Subcutaneous adipose tissue (tissue), 4 donors: ENCODE measurements around the gene POLR1E. TPM values are rescaled to one million over a fixed set of nuclear protein-coding genes. Genes with fewer than 3 reads are reported as not detected.

Source experiments
- CTCF ChIP-seq: fragments of 450-650 bp; IDR thresholded peaks from one replicate; pipeline ENCODE4 v1.5.1; 2016; ENCODE audit warnings: low read depth, mild to moderate bottlenecking, control low read depth, antibody characterized with exemption, moderate library complexity
- total RNA-seq, 4 donors: library from RNA; depleted of rRNA; stranded (reverse); fragments of >200 nt; gene quantifications; one replicate each; pipeline ENCODE4 v1.1.0, GENCODE V29; 2016

Gene POLR1E
- total RNA-seq, 4 donors from 2014 or later = 22.9 to 38.6 (median 27.5) TPM

DNA sequence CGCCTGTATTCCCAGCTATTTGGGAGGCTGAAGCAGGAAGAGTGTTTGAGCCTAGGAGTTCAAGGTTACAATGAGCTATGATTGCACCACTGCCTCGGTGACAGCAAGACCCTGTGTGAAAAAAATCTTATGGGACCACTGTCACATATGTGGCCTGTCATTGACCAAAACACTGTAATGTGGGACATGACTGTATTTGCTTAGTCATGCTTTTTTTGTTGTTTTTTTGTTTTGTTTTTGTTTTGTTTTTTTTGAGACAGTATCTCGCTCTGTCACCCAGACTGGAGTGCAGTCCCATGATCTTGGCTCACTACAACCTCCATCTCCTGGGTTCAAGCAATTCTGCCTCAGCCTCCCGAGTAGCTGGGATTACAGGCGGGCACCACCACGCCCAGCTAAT lies 13.5 kb downstream of the POLR1E start:
- no peak for TF ChIP-seq CTCF

DNA sequence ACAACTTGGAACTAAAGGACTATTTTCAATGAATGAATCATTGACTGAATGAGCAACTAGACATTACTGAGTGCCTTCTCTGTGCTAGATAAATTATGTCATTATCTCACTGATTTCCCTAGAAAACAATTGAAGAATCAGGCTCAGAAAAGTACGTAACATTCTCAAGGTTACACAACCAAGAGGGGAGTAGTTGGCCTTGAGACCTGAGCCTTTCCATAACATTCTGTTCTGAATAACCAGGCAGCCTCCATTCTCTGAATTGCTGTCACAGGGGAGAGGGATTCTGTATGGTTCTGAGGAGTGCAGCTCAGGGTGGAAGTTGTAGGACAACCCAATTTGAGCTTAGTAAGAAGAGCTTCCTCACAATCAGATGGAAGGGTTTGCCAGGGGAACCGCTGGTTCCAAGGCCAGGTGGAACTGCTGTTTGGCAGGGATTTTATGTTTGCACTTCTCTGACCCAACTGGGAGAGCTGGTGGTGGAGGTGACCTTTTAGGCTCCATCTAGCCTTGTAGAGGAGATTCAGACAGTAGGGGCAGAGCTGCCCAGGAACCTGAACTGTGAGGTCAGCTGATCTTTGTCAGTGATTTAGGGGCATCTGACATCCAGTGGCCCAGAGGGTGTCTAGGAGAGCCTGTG lies 16.3 kb downstream of the POLR1E start:
- no peak for TF ChIP-seq CTCF

DNA sequence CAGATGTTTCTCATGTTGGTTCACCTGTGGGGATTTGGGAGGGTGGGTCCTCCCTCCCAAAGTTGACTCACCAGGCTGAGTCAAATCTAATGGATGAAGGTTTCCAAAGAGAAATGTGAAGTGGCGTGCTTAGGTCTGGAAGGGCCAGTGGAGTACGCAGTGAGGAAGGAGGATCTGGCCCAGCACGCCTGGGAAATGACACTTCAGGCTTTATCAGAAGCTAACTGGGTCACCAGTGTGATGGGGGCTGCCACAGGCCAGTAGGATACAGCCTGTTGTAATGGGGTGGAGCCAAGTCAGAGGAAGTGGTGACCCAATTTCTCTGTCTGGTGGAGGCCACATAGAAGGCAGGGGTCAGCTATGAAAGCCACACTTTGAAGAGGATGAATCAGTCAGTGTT lies 18.0 kb downstream of the POLR1E start:
- no peak for TF ChIP-seq CTCF

DNA sequence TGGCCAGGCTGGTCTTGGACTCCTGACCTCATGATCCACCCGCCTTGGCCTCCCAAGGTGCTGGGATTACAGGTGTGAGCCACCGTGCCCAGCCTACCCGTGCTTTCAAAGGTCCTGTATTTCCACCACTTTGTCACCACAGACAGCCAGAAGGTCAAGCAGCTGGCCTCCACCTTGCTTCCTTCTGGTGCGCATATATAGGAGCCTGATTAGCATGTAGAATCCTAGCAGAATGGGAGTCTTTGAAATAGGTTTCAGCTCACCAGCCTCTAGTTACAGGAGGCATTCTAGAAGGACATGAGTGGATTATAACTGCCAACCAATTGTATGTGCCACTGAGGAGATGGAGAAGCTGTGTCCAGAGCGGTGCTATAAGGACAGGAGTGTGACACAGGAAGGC lies 18.9 kb downstream of the POLR1E start:
- TF ChIP-seq CTCF = no peak

GRCh38 chr9:37507566-37508134 lies 21.9 kb downstream of the POLR1E start:
- no peak for TF ChIP-seq CTCF

GRCh38 chr9:37508135-37508833 lies 22.5 kb downstream of the POLR1E start:
- TF ChIP-seq CTCF = no peak

GRCh38 chr9:37508834-37509206 lies 23.1 kb downstream of the POLR1E start:
- TF ChIP-seq CTCF = no peak
